H9 (cell line): ENCODE measurements around the gene MED22. TPM values are rescaled to one million over a fixed set of nuclear protein-coding genes. Genes with fewer than 3 reads are reported as not detected.

ENCODE experiments used
- DNase-seq: peaks from one replicate; pipeline ENCODE4 v3.0.0-alpha.2; 2017
- H2AFZ ChIP-seq: one replicate; pipeline ENCODE4 v1.6.1; 2013; ENCODE audit warnings: mild to moderate bottlenecking, low read length, control low read depth, moderate library complexity
- H2AK5ac ChIP-seq: 2 replicates; pipeline ENCODE4 v1.6.1; 2013; ENCODE audit warnings: low read length, control low read depth, mixed read lengths; ENCODE audit not compliant: insufficient read length
- H2BK120ac ChIP-seq: one replicate; pipeline ENCODE4 v1.6.1; 2013; ENCODE audit warnings: low read depth, mild to moderate bottlenecking, low read length, control low read depth, inconsistent platforms; ENCODE audit not compliant: poor library complexity, severe bottlenecking
- H2BK12ac ChIP-seq: 2 replicates; pipeline ENCODE4 v1.6.1; 2013; ENCODE audit warnings: low read length, control low read depth, mixed read lengths, low read depth; ENCODE audit not compliant: insufficient read length
- H2BK15ac ChIP-seq: 2 replicates; pipeline ENCODE4 v1.6.1; 2013; ENCODE audit warnings: low read depth, low read length, control low read depth
- H2BK20ac ChIP-seq: one replicate; pipeline ENCODE4 v1.6.1; 2013; ENCODE audit warnings: low read depth, mild to moderate bottlenecking, low read length, control low read depth, inconsistent platforms; ENCODE audit not compliant: poor library complexity, severe bottlenecking
- H2BK5ac ChIP-seq: 2 replicates; pipeline ENCODE4 v1.6.1; 2013; ENCODE audit warnings: low read length, control low read depth, mixed read lengths; ENCODE audit not compliant: insufficient read length
- H3K14ac ChIP-seq: 2 replicates; pipeline ENCODE4 v1.6.1; 2013; ENCODE audit warnings: low read length, control low read depth; ENCODE audit not compliant: insufficient read depth
- H3K18ac ChIP-seq: 2 replicates; pipeline ENCODE4 v1.6.1; 2013; ENCODE audit warnings: low read depth, mild to moderate bottlenecking, mixed read lengths, low read length, control low read depth; ENCODE audit not compliant: insufficient read length
- H3K23ac ChIP-seq: 2 replicates; pipeline ENCODE4 v1.6.1; 2013; ENCODE audit warnings: low read length, control low read depth, mixed read lengths, low read depth; ENCODE audit not compliant: insufficient read length
- H3K23me2 ChIP-seq: 2 replicates; pipeline ENCODE4 v1.6.1; 2013; ENCODE audit warnings: low read depth, mild to moderate bottlenecking, mixed read lengths, low read length, control low read depth; ENCODE audit not compliant: insufficient read length, poor library complexity, severe bottlenecking
- H3K27ac ChIP-seq: 2 replicates; pipeline ENCODE4 v1.5.1; 2013; ENCODE audit warnings: low read length, control low read depth, mixed read lengths, low read depth; ENCODE audit not compliant: insufficient read length
- H3K27me3 ChIP-seq: 2 replicates; pipeline ENCODE4 v1.6.1; 2013; ENCODE audit warnings: low read length, control low read depth, inconsistent platforms; ENCODE audit not compliant: insufficient read depth
- H3K4ac ChIP-seq: 2 replicates; pipeline ENCODE4 v1.6.1; 2013; ENCODE audit warnings: low read depth, mild to moderate bottlenecking, control low read depth, inconsistent platforms, low read length, moderate library complexity
- H3K4me1 ChIP-seq: 2 replicates; pipeline ENCODE4 v1.6.1; 2013; ENCODE audit warnings: low read length, control low read depth, inconsistent platforms; ENCODE audit not compliant: insufficient read depth
- H3K4me2 ChIP-seq: 2 replicates; pipeline ENCODE4 v1.6.1; 2013; ENCODE audit warnings: low read length, control low read depth, mixed read lengths; ENCODE audit not compliant: insufficient read length, insufficient read depth
- H3K56ac ChIP-seq: 2 replicates; pipeline ENCODE4 v1.6.1; 2013; ENCODE audit warnings: low read depth, mild to moderate bottlenecking, mixed read lengths, low read length, control low read depth; ENCODE audit not compliant: insufficient read length
- H3K79me1 ChIP-seq: 2 replicates; pipeline ENCODE4 v1.6.1; 2013; ENCODE audit warnings: low read depth, mild to moderate bottlenecking, moderate library complexity, low read length, control low read depth, inconsistent platforms; ENCODE audit not compliant: insufficient read depth, poor library complexity, severe bottlenecking
- H3K79me2 ChIP-seq: 2 replicates; pipeline ENCODE4 v1.6.1; 2013; ENCODE audit warnings: low read length, control low read depth, inconsistent platforms; ENCODE audit not compliant: insufficient read depth
- H3K9ac ChIP-seq: 2 replicates; pipeline ENCODE4 v1.6.1; 2013; ENCODE audit warnings: low read length, control low read depth, mixed read lengths; ENCODE audit not compliant: insufficient read length; ENCODE audit errors: extremely low read depth
- H3K9me3 ChIP-seq: one replicate; pipeline ENCODE4 v1.6.1; 2013; ENCODE audit warnings: low read depth, low read length, inconsistent platforms; ENCODE audit not compliant: control insufficient read depth
- H3T11ph ChIP-seq: one replicate; pipeline ENCODE4 v1.6.1; 2013; ENCODE audit warnings: mild to moderate bottlenecking, low read length, control low read depth, inconsistent platforms
- H4K20me1 ChIP-seq: one replicate; pipeline ENCODE4 v1.6.1; 2013; ENCODE audit not compliant: control insufficient read depth, insufficient read length, insufficient read depth
- H4K5ac ChIP-seq: 2 replicates; pipeline ENCODE4 v1.6.1; 2013; ENCODE audit warnings: low read depth, mild to moderate bottlenecking, mixed read lengths, low read length, control low read depth; ENCODE audit not compliant: insufficient read length
- H4K8ac ChIP-seq: replicated peaks from 2 replicates; pipeline ENCODE4 v1.6.1; 2013; ENCODE audit warnings: low read length, control low read depth, mixed read lengths, low read depth; ENCODE audit not compliant: insufficient read length
- H4K91ac ChIP-seq: 2 replicates; pipeline ENCODE4 v1.6.1; 2013; ENCODE audit warnings: low read depth, mild to moderate bottlenecking, moderate library complexity, mixed read lengths, low read length, control low read depth; ENCODE audit not compliant: insufficient read length
- H3K27ac Mint-ChIP-seq, 3 experiments: 2 replicates in 2 of 3; 3 replicates in 1 of 3; pipeline ENCODE4 v1.8.0; 2020 to 2021; ENCODE audit warnings: mixed read lengths in 3 of 3, mild to moderate bottlenecking in 1 of 3, moderate library complexity in 1 of 3
- H3K27me3 Mint-ChIP-seq: 2 replicates; pipeline ENCODE4 v1.8.0; 2021; ENCODE audit warnings: low read depth, mild to moderate bottlenecking, moderate library complexity, mixed read lengths
- H3K36me3 Mint-ChIP-seq, 3 experiments: 2 replicates in 2 of 3; 3 replicates in 1 of 3; pipeline ENCODE4 v1.8.0; 2020 to 2021; ENCODE audit warnings: low read depth in 3 of 3, mixed read lengths in 3 of 3; ENCODE audit not compliant: insufficient read depth in 1 of 3
- H3K4me1 Mint-ChIP-seq, 2 experiments: 2 replicates each; pipeline ENCODE4 v1.8.0; 2020; ENCODE audit warnings: mixed read lengths in 2 of 2
- H3K4me3 Mint-ChIP-seq, 2 experiments: 2 replicates in 1 of 2; 3 replicates in 1 of 2; pipeline ENCODE4 v1.8.0; 2020 to 2021; ENCODE audit warnings: mild to moderate bottlenecking in 2 of 2, mixed read lengths in 2 of 2, moderate library complexity in 1 of 2
- H3K9me3 Mint-ChIP-seq, 2 experiments: 2 replicates in 1 of 2; 3 replicates in 1 of 2; pipeline ENCODE4 v1.8.0; 2020; ENCODE audit warnings: mild to moderate bottlenecking in 2 of 2, mixed read lengths in 2 of 2, moderate library complexity in 1 of 2
- WGBS: extraction: QIAGEN DNeasy Blood & Tissue Kit; methylation state at CpG from one replicate; pipeline ENCODE4 v1.1.7; 2013; ENCODE audit warnings: missing lambda C conversion rate, low lambda C conversion rate, mixed read lengths; ENCODE audit not compliant: insufficient read length; ENCODE audit errors: extremely low coverage; 5-methylcytosine and 5-hydroxymethylcytosine counted together
- total RNA-seq: library from RNA; stranded (reverse); gene quantifications from 2 replicates; pipeline ENCODE4 v1.2.1, GENCODE V29; 2021
- TF ChIP-seq, protein P1 (sequence below): fragments of 200-600 bp; sonication (generic); conservative IDR thresholded peaks from 3 replicates; pipeline ENCODE4 v1.8.0; 2021; ENCODE audit warnings: antibody characterized with exemption, mild to moderate bottlenecking

Gene MED22
- total RNA-seq, 1 experiment from 2014 or later: 60.1 TPM

DNA sequence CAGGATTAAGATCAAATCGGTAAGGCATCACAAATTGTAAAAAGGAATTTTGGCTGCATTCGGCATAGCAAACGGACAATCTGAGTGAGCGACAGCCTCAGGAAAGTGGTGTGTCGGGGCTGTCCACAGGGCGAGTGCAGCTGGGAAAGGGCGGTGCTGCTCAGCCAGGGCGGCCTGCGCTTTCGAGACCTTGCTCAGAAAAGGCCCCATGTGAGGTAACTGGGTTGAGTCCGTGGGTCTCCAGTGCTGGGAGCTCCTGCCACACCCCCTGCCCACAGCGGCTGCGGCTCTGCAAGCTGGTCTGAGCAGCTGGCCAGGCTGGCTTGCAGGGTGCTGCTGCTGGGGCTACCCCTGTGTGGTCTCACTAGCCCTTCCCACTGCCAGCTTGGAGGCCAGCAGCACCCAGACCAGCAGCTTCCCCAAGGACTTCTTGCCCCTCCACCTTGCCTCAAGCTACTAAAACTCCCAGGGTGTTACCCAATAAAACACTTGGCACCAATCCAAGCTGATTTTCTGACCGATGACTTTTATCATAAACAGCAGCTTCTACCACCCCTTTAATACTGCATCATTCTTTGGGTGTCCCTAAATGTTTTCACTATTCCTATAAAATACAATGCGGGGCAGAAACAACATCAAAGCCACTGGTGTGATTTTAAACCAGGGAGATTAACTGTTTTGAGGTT, 14.6 kb upstream of the MED22 start:
- Histone ChIP-seq H2AK5ac (no peak overlapping the region), H3K27ac (no peak overlapping the region), H3K27me3 (no peaks in the 10 kb centered on the region), H2BK20ac (no peak overlapping the region), H3K14ac (no peak overlapping the region), H3K79me2 (peaks cover 1% of the 10 kb centered on the region; the same call in 1 of the 2 replicates), H3K4me2 (no peak overlapping the region), H3T11ph (no peak overlapping the region), H3K23ac (no peak overlapping the region), H3K56ac (no peak overlapping the region), H3K9me3 (no peaks in the 10 kb centered on the region), H2AFZ (no peak overlapping the region), H2BK120ac (no peak overlapping the region), H2BK12ac (no peak overlapping the region), H3K18ac (no peak overlapping the region), H4K91ac (no peak overlapping the region), H3K4me1 (no peaks in the 10 kb centered on the region), H3K23me2 (peaks cover under 1% of the 10 kb centered on the region), H2BK15ac (no peak overlapping the region), H3K79me1 (peaks cover 7% of the 10 kb centered on the region), H4K8ac (no peak overlapping the region), H2BK5ac (no peak overlapping the region), H3K4ac (no peak overlapping the region), H4K5ac (no peak overlapping the region), H4K20me1 (no peaks in the 10 kb centered on the region), H3K9ac (no peak overlapping the region)
- no peak for DNase-seq
- Mint-ChIP-seq H3K4me3 (no peak overlapping the region), H3K27me3 (no peaks in the 10 kb centered on the region; the same call in 1 of the 2 replicates), H3K4me1 (peaks cover 4 to 5% of the 10 kb centered on the region in 2 experiments; a peak in 3 of 4 replicates), H3K36me3 (peaks cover 31 to 94% (median 89%) of the 10 kb centered on the region in 3 experiments; a peak in 6 of 7 replicates), H3K27ac (peak overlapping the region in 1 of 3 experiments; percentile 60; a peak in 3 of 7 replicates), H3K9me3 (no peaks in the 10 kb centered on the region)
- TF ChIP-seq, protein P1, sequence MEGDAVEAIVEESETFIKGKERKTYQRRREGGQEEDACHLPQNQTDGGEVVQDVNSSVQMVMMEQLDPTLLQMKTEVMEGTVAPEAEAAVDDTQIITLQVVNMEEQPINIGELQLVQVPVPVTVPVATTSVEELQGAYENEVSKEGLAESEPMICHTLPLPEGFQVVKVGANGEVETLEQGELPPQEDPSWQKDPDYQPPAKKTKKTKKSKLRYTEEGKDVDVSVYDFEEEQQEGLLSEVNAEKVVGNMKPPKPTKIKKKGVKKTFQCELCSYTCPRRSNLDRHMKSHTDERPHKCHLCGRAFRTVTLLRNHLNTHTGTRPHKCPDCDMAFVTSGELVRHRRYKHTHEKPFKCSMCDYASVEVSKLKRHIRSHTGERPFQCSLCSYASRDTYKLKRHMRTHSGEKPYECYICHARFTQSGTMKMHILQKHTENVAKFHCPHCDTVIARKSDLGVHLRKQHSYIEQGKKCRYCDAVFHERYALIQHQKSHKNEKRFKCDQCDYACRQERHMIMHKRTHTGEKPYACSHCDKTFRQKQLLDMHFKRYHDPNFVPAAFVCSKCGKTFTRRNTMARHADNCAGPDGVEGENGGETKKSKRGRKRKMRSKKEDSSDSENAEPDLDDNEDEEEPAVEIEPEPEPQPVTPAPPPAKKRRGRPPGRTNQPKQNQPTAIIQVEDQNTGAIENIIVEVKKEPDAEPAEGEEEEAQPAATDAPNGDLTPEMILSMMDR: no peak
- WGBS: no CpG with 5 or more reads among the region's 15 CpGs
